GM18858 (cell line): Measurements from ENCODE around the gene GSTM2.
"Not testable (repeated sequence)": the region's sequence is repeated elsewhere in the genome, so short reads cannot be mapped to it uniquely, and the experiment has no call there.

Experiments
- ATAC-seq: cut with Tn5 transposase; IDR thresholded peaks from one replicate; pipeline ENCODE4 v1.9.1; 2021; ENCODE audit not compliant: unreplicated experiment

The GSTM2 gene

GRCh38 chr1:109673861-109674260 is 6.0 kb downstream of the GSTM2 start:
- not testable (repeated sequence) for ATAC-seq

GRCh38 chr1:109676683-109677381 is 9.0 kb downstream of the GSTM2 start:
- not testable (repeated sequence) for ATAC-seq

- ATAC-seq: no peak
These were observed 9.6 kb downstream of the GSTM2 start for GRCh38 chr1:109677459-109677858.

GRCh38 chr1:109678637-109679036 is 10.8 kb downstream of the GSTM2 start:
- not testable (repeated sequence) for ATAC-seq

GRCh38 chr1:109684777-109685176 is 16.9 kb downstream of the GSTM2 start:
- ATAC-seq: not testable (repeated sequence)

- ATAC-seq: not testable (repeated sequence)
These were observed 17.5 kb downstream of the GSTM2 start for GRCh38 chr1:109685399-109685798.

- ATAC-seq: not testable (repeated sequence)
These were observed 18.0 kb downstream of the GSTM2 start for GRCh38 chr1:109685890-109686289.

- not testable (repeated sequence) for ATAC-seq
These were observed 19.3 kb downstream of the GSTM2 start for GRCh38 chr1:109687109-109687508.

GRCh38 chr1:109687641-109688499 is 20.0 kb downstream of the GSTM2 start, which contains the start of gene GSTM1:
Gene GSTM1, plus strand, starts transcription at chr1:109687817. Its CDS starts 57 bp downstream, at chr1:109687874.
- ATAC-seq: peak; percentile 97

GRCh38 chr1:109689844-109690405 is 22.1 kb downstream of the GSTM2 start:
- ATAC-seq: no peak

GRCh38 chr1:109691759-109692158 is 23.9 kb downstream of the GSTM2 start:
- ATAC-seq: no peak

GRCh38 chr1:109694400-109694799 is 26.5 kb downstream of the GSTM2 start:
- ATAC-seq: not testable (repeated sequence)

GRCh38 chr1:109695138-109695537 is 27.3 kb downstream of the GSTM2 start:
- ATAC-seq: not testable (repeated sequence)

GRCh38 chr1:109697066-109697465 is 29.2 kb downstream of the GSTM2 start:
- no peak for ATAC-seq

- not testable (repeated sequence) for ATAC-seq
These were observed 30.0 kb downstream of the GSTM2 start for GRCh38 chr1:109697861-109698260.

GRCh38 chr1:109702940-109703339 is 35.1 kb downstream of the GSTM2 start:
- not testable (repeated sequence) for ATAC-seq

GRCh38 chr1:109704173-109704572 is 36.3 kb downstream of the GSTM2 start:
- ATAC-seq: no peak

- no peak for ATAC-seq
These were observed 37.6 kb downstream of the GSTM2 start for GRCh38 chr1:109705411-109705810.

- ATAC-seq: not testable (repeated sequence)
These were observed 41.1 kb downstream of the GSTM2 start for GRCh38 chr1:109708949-109709348.

- not testable (repeated sequence) for ATAC-seq
These were observed 42.0 kb downstream of the GSTM2 start for GRCh38 chr1:109709822-109710221.

- ATAC-seq: not testable (repeated sequence)
These were observed 43.9 kb downstream of the GSTM2 start, which contains the start of gene GSTM5 for GRCh38 chr1:109711593-109712320. Gene GSTM5, plus strand, starts transcription at chr1:109712251. Its CDS starts 62 bp downstream, at chr1:109712313.
